ENCODE results near the gene GNG7. TPM values are rescaled to one million over a fixed set of nuclear protein-coding genes. Genes with fewer than 3 reads are reported as not detected.

The GNG7 gene
- total RNA-seq, 1 experiment from 2014 or later, result 9.6 TPM

- TF ChIP-seq, protein P1, sequence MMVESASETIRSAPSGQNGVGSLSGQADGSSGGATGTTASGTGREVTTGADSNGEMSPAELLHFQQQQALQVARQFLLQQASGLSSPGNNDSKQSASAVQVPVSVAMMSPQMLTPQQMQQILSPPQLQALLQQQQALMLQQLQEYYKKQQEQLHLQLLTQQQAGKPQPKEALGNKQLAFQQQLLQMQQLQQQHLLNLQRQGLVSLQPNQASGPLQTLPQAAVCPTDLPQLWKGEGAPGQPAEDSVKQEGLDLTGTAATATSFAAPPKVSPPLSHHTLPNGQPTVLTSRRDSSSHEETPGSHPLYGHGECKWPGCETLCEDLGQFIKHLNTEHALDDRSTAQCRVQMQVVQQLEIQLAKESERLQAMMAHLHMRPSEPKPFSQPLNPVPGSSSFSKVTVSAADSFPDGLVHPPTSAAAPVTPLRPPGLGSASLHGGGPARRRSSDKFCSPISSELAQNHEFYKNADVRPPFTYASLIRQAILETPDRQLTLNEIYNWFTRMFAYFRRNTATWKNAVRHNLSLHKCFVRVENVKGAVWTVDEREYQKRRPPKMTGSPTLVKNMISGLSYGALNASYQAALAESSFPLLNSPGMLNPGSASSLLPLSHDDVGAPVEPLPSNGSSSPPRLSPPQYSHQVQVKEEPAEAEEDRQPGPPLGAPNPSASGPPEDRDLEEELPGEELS (CRISPR knock-in tag; IDR thresholded peaks at IDR 0.05), result no peak
- TF ChIP-seq, protein P2, sequence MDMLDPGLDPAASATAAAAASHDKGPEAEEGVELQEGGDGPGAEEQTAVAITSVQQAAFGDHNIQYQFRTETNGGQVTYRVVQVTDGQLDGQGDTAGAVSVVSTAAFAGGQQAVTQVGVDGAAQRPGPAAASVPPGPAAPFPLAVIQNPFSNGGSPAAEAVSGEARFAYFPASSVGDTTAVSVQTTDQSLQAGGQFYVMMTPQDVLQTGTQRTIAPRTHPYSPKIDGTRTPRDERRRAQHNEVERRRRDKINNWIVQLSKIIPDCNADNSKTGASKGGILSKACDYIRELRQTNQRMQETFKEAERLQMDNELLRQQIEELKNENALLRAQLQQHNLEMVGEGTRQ (CRISPR knock-in tag; IDR thresholded peaks at IDR 0.05), result no peak
- TF ChIP-seq, protein P3, sequence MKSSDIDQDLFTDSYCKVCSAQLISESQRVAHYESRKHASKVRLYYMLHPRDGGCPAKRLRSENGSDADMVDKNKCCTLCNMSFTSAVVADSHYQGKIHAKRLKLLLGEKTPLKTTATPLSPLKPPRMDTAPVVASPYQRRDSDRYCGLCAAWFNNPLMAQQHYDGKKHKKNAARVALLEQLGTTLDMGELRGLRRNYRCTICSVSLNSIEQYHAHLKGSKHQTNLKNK (CRISPR knock-in tag; IDR thresholded peaks at IDR 0.05), result no peak
- TF ChIP-seq RELA (CRISPR knock-in tag; IDR thresholded peaks at IDR 0.05; ENCODE audit: borderline replicate concordance), result no peak
- no peak for TF ChIP-seq CREM (CRISPR knock-in tag; IDR thresholded peaks at IDR 0.05)
- no peak for TF ChIP-seq EMX1 (CRISPR knock-in tag; IDR thresholded peaks at IDR 0.05)
- TF ChIP-seq, protein P4, sequence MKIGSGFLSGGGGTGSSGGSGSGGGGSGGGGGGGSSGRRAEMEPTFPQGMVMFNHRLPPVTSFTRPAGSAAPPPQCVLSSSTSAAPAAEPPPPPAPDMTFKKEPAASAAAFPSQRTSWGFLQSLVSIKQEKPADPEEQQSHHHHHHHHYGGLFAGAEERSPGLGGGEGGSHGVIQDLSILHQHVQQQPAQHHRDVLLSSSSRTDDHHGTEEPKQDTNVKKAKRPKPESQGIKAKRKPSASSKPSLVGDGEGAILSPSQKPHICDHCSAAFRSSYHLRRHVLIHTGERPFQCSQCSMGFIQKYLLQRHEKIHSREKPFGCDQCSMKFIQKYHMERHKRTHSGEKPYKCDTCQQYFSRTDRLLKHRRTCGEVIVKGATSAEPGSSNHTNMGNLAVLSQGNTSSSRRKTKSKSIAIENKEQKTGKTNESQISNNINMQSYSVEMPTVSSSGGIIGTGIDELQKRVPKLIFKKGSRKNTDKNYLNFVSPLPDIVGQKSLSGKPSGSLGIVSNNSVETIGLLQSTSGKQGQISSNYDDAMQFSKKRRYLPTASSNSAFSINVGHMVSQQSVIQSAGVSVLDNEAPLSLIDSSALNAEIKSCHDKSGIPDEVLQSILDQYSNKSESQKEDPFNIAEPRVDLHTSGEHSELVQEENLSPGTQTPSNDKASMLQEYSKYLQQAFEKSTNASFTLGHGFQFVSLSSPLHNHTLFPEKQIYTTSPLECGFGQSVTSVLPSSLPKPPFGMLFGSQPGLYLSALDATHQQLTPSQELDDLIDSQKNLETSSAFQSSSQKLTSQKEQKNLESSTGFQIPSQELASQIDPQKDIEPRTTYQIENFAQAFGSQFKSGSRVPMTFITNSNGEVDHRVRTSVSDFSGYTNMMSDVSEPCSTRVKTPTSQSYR (CRISPR knock-in tag; IDR thresholded peaks at IDR 0.05), result no peak
- TF ChIP-seq, protein P5, sequence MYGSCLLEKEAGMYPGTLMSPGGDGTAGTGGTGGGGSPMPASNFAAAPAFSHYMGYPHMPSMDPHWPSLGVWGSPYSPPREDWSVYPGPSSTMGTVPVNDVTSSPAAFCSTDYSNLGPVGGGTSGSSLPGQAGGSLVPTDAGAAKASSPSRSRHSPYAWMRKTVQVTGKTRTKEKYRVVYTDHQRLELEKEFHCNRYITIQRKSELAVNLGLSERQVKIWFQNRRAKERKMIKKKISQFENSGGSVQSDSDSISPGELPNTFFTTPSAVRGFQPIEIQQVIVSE (CRISPR knock-in tag; IDR thresholded peaks at IDR 0.05; ENCODE audit: borderline replicate concordance), result no peak
- no peak for TF ChIP-seq SMAD4 (CRISPR knock-in tag; IDR thresholded peaks at IDR 0.05)
Observed at GRCh38 chr19:2691951-2692350, 10.5 kb downstream of the GNG7 start (continued).

GRCh38 chr19:2690856-2691255, 11.6 kb downstream of the GNG7 start:
- Mint-ChIP-seq H3K36me3 (no peaks in the 10 kb centered on the region), H3K4me3 (no peak overlapping the region), H3K27me3 (ENCODE audit: low read depth) (no peaks in the 10 kb centered on the region), H3K27ac (no peak overlapping the region), H3K4me1 (no peaks in the 10 kb centered on the region), H3K9me3 (no peaks in the 10 kb centered on the region)
- ATAC-seq (no peak), DNase-seq (ENCODE audit: low spot score) (no peak)
- POLR2A ChIA-PET, result no interaction called here
- CTCF ChIA-PET, result no interaction called here
- TF ChIP-seq ZBTB43 (CRISPR knock-in tag; IDR thresholded peaks at IDR 0.05) (no peak), EMX1 (CRISPR knock-in tag; IDR thresholded peaks at IDR 0.05) (no peak), ZNF121 (CRISPR knock-in tag; IDR thresholded peaks at IDR 0.05) (no peak), CTCF (IDR thresholded peaks at IDR 0.05) (no peak), TEAD4 (CRISPR knock-in tag; IDR thresholded peaks at IDR 0.05) (no peak), NR1H2 (CRISPR knock-in tag; IDR thresholded peaks at IDR 0.05) (no peak), E2F1 (CRISPR knock-in tag; IDR thresholded peaks at IDR 0.05) (no peak)
- TF ChIP-seq, protein P6, sequence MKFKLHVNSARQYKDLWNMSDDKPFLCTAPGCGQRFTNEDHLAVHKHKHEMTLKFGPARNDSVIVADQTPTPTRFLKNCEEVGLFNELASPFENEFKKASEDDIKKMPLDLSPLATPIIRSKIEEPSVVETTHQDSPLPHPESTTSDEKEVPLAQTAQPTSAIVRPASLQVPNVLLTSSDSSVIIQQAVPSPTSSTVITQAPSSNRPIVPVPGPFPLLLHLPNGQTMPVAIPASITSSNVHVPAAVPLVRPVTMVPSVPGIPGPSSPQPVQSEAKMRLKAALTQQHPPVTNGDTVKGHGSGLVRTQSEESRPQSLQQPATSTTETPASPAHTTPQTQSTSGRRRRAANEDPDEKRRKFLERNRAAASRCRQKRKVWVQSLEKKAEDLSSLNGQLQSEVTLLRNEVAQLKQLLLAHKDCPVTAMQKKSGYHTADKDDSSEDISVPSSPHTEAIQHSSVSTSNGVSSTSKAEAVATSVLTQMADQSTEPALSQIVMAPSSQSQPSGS (CRISPR knock-in tag; IDR thresholded peaks at IDR 0.05; ENCODE audit: borderline replicate concordance, low read depth), result no peak
- TF ChIP-seq, protein P7, sequence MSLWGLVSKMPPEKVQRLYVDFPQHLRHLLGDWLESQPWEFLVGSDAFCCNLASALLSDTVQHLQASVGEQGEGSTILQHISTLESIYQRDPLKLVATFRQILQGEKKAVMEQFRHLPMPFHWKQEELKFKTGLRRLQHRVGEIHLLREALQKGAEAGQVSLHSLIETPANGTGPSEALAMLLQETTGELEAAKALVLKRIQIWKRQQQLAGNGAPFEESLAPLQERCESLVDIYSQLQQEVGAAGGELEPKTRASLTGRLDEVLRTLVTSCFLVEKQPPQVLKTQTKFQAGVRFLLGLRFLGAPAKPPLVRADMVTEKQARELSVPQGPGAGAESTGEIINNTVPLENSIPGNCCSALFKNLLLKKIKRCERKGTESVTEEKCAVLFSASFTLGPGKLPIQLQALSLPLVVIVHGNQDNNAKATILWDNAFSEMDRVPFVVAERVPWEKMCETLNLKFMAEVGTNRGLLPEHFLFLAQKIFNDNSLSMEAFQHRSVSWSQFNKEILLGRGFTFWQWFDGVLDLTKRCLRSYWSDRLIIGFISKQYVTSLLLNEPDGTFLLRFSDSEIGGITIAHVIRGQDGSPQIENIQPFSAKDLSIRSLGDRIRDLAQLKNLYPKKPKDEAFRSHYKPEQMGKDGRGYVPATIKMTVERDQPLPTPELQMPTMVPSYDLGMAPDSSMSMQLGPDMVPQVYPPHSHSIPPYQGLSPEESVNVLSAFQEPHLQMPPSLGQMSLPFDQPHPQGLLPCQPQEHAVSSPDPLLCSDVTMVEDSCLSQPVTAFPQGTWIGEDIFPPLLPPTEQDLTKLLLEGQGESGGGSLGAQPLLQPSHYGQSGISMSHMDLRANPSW (CRISPR knock-in tag; conservative IDR thresholded peaks at IDR 0.05; ENCODE audit: low read depth), result no peak
- TF ChIP-seq, protein P8, sequence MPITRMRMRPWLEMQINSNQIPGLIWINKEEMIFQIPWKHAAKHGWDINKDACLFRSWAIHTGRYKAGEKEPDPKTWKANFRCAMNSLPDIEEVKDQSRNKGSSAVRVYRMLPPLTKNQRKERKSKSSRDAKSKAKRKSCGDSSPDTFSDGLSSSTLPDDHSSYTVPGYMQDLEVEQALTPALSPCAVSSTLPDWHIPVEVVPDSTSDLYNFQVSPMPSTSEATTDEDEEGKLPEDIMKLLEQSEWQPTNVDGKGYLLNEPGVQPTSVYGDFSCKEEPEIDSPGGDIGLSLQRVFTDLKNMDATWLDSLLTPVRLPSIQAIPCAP (CRISPR knock-in tag; IDR thresholded peaks at IDR 0.05), result no peak
- TF ChIP-seq, protein P9, sequence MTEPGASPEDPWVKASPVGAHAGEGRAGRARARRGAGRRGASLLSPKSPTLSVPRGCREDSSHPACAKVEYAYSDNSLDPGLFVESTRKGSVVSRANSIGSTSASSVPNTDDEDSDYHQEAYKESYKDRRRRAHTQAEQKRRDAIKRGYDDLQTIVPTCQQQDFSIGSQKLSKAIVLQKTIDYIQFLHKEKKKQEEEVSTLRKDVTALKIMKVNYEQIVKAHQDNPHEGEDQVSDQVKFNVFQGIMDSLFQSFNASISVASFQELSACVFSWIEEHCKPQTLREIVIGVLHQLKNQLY (CRISPR knock-in tag; IDR thresholded peaks at IDR 0.05), result no peak

Data from WTC11 (cell line).